ENCODE data around the gene ERCC1.
A peak's percentile ranks its signal among the peaks of the same experiment; 100 is the strongest.
"Not testable (repeated sequence)": the region's sequence is repeated elsewhere in the genome, so short reads cannot be mapped to it uniquely, and the experiment has no call there.

The ERCC1 gene

DNA sequence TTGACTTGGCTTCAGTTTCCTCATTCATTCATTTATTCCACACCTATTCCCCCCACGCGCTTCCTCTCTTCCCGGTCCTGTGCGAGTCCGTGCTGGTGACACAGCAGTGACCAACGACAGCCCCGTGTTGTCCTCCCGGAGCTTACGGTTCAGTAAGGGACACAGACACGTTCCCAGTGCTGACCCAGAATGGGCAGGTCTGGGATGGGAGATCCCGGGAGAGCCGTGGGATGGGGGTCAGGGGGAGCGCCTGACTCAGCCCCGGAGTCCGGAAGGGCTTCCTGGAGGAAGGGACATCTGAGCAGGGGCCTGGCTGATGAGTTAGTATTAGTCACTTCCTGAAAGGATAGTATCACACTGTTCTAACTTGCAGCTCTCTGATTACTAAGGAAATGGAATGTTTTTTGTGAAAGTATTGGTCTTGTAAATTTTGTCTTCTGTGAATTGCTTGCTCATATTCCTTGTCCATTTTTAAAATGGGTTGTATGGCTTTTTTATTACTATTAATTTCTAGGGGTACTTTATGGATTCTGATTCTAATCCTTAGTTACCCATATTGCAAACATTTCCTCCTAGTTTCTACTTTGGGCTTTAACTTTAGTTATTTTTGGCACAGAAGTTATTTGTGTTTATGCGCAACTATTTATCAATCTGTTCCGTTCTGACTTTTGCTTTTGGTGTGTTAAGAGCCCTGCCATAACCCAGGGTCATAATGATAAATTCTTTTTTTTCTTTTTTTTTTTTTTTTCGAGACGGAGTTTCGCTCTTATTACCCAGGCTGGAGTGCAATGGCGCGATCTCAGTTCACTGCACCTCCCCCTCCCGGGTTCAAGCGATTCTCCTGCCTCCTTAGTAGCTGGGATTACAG, 708 bp upstream of the ERCC1 start:
- DNase-seq: peak; percentile 62

GRCh38 chr19:45423033-45423588, 606 bp downstream of the ERCC1 start:
- DNase-seq: no peak

DNA sequence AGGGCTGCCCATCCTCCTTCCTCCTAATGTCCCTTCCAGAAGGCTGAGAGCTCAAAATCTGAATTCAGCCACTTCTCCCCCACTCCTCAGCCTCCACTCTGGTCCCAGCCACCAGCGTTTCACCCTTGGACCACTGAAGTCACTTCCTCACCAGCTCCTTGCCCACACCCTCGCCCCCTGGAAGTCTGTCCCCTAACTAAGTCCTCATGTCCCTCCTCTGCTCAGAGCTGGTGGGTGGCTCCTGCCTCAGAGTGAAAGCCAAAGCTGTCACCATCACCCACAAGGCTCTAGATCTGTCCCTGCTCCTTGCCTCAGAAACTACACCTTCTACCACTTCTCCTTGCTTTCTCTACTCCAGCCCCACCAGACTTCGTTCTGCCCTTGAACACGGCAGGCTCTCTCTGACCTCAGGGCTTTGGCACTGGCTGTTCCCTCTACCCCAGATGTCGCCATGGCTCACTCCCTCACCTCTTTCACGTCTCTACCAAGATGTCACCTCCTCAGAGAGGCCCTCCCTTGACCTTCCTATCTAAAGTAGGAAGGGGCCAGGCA, 1.7 kb downstream of the ERCC1 start:
- DNase-seq: no peak

- DNase-seq: no peak
Measured at GRCh38 chr19:45420871-45421270, 2.8 kb downstream of the ERCC1 start.

- no peak for DNase-seq
Measured at GRCh38 chr19:45420356-45420755, 3.4 kb downstream of the ERCC1 start.

- no peak for DNase-seq
Measured at GRCh38 chr19:45419895-45420294, 3.8 kb downstream of the ERCC1 start.

GRCh38 chr19:45419396-45419795, 4.3 kb downstream of the ERCC1 start:
- no peak for DNase-seq

DNA sequence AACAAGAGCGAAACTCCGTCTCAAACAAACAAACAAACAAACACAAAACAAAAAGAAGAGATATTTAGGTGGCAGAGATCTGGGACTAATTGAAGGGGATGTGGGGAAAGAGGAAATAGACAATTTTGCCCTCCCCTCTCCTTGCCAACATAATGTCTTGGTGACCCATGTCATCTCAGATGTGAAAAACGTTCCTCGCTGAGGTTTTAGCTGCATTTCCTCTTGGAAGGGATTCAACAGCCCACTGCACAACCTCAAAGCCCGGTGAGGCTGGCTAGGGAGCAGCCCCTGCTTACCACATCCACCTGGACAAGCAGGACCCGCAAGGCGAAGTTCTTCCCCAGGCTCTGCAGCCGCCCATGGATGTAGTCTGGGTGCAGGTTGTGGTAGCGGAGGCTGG, 4.9 kb downstream of the ERCC1 start:
- no peak for DNase-seq

- DNase-seq: no peak
Measured at GRCh38 chr19:45417151-45417550, 6.6 kb downstream of the ERCC1 start.

GRCh38 chr19:45414468-45414867, 9.2 kb downstream of the ERCC1 start:
- DNase-seq: no peak

DNA sequence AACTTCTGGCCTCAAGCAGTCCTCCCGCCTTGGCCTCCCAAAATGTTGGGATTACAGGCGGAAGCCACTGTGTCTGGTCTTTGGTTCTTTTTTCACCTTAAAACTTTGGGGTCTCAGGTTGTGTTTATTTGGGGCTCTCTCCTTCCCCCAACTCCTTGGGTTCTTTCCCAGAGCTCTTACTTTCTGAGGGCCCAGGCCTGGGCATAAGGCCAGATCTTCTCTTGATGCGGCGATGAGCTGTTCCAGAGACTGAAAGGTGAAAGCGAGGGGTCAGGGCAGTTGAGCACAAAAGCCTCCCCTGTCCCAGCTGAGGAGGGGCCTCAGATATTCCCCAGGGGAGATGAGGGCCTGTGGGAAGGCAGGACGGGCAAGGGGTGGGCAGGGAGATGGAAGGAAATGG, 10.2 kb downstream of the ERCC1 start:
- no peak for DNase-seq

DNA sequence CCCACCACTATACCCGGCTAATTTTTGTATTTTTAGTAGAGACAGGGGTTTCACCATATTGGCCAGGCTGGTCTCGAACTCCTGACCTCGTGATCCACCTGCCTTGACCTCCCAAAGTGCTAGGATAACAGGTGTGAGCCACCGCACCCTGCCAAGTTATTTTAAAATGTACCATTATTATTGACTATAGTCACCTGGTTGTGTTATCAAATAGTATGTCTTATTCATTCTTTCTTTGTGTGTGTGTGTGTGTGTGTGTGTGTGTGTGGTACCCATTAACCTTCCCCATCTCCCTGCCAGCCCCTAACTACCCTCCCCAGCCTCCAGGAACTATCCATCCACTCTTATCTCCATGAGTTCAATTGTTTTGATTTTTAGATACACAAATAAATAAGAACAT, 13.4 kb downstream of the ERCC1 start:
- not testable (repeated sequence) for DNase-seq

- DNase-seq: no peak
Measured at GRCh38 chr19:45409557-45409920, 14.2 kb downstream of the ERCC1 start.

GRCh38 chr19:45408830-45409556, 14.7 kb downstream of the ERCC1 start:
- no peak for DNase-seq

DNA sequence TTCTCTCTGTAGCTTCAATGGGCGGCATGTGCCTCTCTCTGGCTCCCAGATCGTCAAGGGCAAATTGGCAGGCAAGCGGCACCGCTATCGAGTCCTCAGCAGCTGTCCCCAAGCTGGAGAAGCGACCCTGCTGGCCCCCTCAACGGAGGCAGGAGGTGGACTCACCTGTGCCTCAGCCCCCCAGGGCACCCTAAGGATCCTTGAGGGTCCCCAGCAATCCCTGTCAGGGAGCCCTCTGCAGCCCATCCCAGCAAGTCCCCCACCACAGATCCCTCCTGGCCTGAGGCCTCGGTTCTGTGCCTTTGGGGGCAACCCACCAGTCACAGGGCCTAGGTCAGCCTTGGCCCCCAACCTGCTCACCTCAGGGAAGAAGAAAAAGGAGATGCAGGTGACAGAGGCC, 15.6 kb downstream of the ERCC1 start:
- DNase-seq: no peak

DNA sequence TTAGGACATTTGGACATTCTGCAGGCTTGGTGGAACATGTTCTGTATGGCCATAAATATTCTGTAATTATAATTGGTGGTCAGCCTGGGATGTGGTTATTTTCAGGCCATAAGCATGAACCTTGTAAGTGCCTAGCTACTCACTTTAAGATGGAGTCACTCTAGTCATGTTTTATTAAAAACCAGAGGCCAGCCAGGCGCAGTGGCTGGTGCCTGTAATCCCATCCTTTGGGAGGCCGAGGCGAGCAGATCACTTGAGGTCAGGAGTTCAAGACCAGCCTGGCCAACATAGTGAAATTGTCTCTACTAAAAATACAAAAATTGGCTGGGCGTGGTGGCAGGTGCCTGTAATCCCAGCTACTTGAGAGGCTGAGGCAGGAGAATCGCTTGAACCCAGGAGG, 16.1 kb downstream of the ERCC1 start:
- not testable (repeated sequence) for DNase-seq

DNA sequence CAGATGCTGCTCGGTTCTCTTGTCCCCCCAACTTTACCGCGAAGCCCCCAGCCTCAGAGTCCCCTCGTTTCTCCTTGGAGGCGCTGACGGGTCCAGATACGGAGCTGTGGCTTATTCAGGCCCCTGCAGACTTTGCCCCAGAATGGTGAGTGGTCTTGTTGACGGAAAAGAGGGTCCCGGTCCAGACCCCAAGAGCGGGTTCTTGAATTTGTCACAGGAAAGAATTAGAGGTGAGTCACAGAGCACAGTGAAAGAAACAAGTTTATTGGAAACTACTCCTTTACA, 16.7 kb downstream of the ERCC1 start:
- DNase-seq: no peak

- DNase-seq: peak; percentile 89
Measured at GRCh38 chr19:45406226-45407090, 17.3 kb downstream of the ERCC1 start, which contains the start of gene POLR1G. Gene POLR1G, plus strand, starts transcription at chr19:45406644. Its CDS starts 53 bp downstream, at chr19:45406697.

DNA sequence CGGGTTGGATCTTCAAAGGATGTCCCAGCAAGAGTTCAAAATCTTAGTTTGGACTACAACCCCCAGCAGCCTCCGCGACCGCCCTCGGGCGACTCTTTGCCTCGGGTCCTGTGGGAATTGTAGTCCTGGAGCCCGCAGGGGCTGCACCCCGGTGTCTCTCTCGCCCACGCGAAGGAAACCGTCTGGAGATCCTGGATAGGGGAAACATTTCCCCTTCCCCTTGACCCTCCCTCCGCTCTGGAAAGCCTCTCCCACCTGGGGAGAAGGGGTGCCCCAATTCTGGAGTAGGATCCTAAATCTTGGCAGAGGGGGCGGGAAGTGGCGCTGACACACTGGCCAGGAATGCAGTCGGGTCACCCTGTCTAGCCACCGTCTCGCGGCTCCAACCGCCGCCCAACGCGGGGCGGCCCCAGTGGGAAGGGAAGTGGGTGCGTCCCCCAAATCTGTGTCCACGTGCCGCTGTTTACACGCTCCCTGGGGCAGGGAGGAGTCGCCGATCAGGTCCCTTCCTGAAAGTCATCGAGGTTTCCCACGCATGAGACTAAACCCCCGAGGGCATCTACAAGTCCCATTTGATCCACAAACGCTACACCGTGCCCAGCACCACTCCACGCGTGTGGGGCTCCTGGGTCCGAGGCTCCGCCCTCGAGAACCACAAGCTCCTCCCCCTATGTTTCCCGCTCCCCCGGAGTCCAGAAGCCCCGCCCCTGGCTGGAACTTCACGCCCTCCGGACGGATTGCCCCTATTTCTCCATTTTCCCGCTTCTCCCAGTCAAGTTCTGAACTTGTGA, 18.1 kb downstream of the ERCC1 start:
- peak; percentile 90 for DNase-seq

DNA sequence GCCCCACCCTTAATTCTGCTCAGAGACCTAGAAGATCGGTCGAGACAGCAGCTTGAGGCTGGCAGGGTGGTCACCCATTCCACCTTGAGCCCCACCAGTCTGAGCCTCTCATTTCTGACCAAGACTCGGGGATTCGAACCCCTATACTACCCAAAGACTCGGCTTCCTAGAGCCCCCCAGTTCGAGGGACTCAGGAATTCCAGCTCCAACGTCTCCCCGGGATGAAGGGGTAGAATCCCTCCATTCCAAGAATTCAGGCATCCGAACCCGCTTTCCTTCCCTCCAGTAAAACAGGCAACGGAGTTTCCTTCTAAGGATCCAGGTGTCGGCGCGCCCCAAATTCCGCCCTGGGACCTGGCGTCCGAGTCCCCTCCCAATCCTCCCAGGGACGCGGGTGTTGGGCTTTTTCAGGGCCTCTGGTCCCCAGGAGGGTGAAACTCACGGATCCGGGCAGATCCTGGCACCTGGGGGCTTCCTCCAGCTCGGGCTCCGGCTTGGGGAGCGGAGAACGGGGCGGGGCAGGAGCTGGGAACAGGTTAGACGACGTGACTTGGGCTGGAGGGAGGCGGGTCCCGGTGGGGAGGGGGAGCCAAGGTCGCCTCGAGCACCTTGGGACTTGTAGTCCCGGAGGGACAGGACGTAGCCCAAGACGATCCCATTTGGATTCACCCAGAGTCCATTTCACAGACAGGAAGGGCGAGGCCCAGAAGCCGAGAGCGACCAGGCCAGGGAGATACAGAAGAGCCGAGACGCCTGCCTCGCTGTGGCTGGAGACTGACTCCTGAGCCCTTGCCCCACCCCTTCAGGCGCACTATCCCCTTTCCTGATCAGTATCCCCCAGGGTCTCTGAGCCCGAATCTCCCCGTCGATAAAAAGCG, 18.9 kb downstream of the ERCC1 start, which contains the start of gene PPP1R13L:
PPP1R13L (minus strand) TSS at position 513 of the 878 bp plus-strand sequence. CDS start 6,751 bp downstream, outside the sequence.
- peak; percentile 80 for DNase-seq
